ENCODE data around the gene PPP1R16B. TPM values are rescaled to one million over a fixed set of nuclear protein-coding genes. Genes with fewer than 3 reads are reported as not detected.

PPP1R16B gene
- total and polyA plus RNA-seq, 2 experiments from 2014 or later = 0.15 TPM; not detected in 1

DNA sequence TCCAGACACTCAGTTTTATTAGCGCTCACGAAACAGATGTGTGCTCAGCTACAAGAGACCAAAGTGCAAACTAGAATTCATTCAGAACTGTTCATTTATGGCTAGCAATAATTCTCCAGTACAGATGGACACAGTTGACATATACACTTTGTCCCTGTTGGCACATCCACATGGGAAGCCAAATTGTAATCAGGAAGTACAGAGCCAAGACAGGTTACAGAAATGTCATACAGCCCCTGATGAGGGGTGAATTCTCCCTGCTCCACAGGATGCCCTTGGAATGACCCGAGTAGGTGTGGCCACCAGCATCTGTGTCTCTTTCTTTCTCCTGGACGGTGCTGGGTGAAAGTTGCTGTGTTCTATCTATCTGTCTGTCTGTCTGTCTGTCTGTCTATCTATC is 164.2 kb downstream of the PPP1R16B start:
- Histone ChIP-seq H3K36me3 (peaks cover 6% of the 10 kb centered on the region), H3K9me3 (ENCODE audit: low read depth) (no peaks in the 10 kb centered on the region), H3K4me3 (no peak overlapping the region), H3K27ac (no peak overlapping the region), H3K4me1 (ENCODE audit: low read depth) (no peaks in the 10 kb centered on the region), H3K27me3 (no peaks in the 10 kb centered on the region)
- TF ChIP-seq, protein P1, sequence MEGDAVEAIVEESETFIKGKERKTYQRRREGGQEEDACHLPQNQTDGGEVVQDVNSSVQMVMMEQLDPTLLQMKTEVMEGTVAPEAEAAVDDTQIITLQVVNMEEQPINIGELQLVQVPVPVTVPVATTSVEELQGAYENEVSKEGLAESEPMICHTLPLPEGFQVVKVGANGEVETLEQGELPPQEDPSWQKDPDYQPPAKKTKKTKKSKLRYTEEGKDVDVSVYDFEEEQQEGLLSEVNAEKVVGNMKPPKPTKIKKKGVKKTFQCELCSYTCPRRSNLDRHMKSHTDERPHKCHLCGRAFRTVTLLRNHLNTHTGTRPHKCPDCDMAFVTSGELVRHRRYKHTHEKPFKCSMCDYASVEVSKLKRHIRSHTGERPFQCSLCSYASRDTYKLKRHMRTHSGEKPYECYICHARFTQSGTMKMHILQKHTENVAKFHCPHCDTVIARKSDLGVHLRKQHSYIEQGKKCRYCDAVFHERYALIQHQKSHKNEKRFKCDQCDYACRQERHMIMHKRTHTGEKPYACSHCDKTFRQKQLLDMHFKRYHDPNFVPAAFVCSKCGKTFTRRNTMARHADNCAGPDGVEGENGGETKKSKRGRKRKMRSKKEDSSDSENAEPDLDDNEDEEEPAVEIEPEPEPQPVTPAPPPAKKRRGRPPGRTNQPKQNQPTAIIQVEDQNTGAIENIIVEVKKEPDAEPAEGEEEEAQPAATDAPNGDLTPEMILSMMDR (IDR thresholded peaks at IDR 0.05; ENCODE audit: low read depth, low read length) = no peak
- DNase-seq (ENCODE audit: low read depth in 1 of 2, low spot score in 1 of 2) = no peak

- Histone ChIP-seq H3K27me3 (no peaks in the 10 kb centered on the region), H3K36me3 (peaks cover 6% of the 10 kb centered on the region), H3K27ac (no peak overlapping the region), H3K4me3 (no peak overlapping the region), H3K9me3 (ENCODE audit: low read depth) (no peaks in the 10 kb centered on the region), H3K4me1 (ENCODE audit: low read depth) (no peaks in the 10 kb centered on the region)
- DNase-seq (ENCODE audit: low read depth in 1 of 2, low spot score in 1 of 2) = peak in 1 of 2 donors; percentile 13
- TF ChIP-seq, protein P1 (IDR thresholded peaks at IDR 0.05; ENCODE audit: low read depth, low read length) = no peak
These were observed 164.8 kb downstream of the PPP1R16B start for GRCh38 chr20:38970302-38970701.

Other genes with a start within 250 kb of the PPP1R16B start
- not detected in 2 replicates for gene ADIG, start 224.5 kb upstream of the PPP1R16B start, total RNA-seq
- not detected in 2 replicates for gene ADIG, start 224.5 kb upstream of the PPP1R16B start, polyA plus RNA-seq
- gene ARHGAP40, start 203.9 kb upstream of the PPP1R16B start, total RNA-seq = not detected in 2 replicates
- not detected in 2 replicates for gene ARHGAP40, start 203.9 kb upstream of the PPP1R16B start, polyA plus RNA-seq
- gene SLC32A1, start 81.2 kb upstream of the PPP1R16B start, total RNA-seq = not detected in 2 replicates
- not detected in 2 replicates for gene SLC32A1, start 81.2 kb upstream of the PPP1R16B start, polyA plus RNA-seq
- 8.1 and 8.7 TPM in 2 replicates for gene ACTR5, start 57.2 kb upstream of the PPP1R16B start, total RNA-seq
- gene ACTR5, start 57.2 kb upstream of the PPP1R16B start, polyA plus RNA-seq = 6.4 and 9.4 TPM in 2 replicates
- 4.2 and 45.4 TPM in 2 replicates for gene FAM83D, start 120.7 kb downstream of the PPP1R16B start, total RNA-seq
- gene FAM83D, start 120.7 kb downstream of the PPP1R16B start, polyA plus RNA-seq = 7.4 and 43.9 TPM in 2 replicates
- gene DHX35, start 156.6 kb downstream of the PPP1R16B start, total RNA-seq = 10.4 and 12.6 TPM in 2 replicates
- 7.9 and 8.9 TPM in 2 replicates for gene DHX35, start 156.6 kb downstream of the PPP1R16B start, polyA plus RNA-seq

Measured in cardiac muscle cell (in vitro differentiated cells and primary cell).